ENCODE measurements around the gene EFCC1. TPM values are rescaled to one million over a fixed set of nuclear protein-coding genes. Genes with fewer than 3 reads are reported as not detected.
"Not testable (repeated sequence)": the region's sequence is repeated elsewhere in the genome, so short reads cannot be mapped to it uniquely, and the experiment has no call there.

EFCC1 gene
- polyA plus RNA-seq, 1 donor (not counting 4 experiments of a cell fraction or from before 2014, with no cell fraction given) = not detected

GRCh38 chr3:129069313-129070085, 68.4 kb downstream of the EFCC1 start:
- dilution Hi-C loops (cut with MboI; ENCODE audit: extremely low pct_ligation_motif_present, low sequenced_read_pairs) = loop anchor here (10.0 kb wide), 1 partner anchor 55 kb away; no protein-coding TSS in a partner anchor
- not testable (repeated sequence) for H3K27ac ChIP-seq (ENCODE audit: control insufficient read depth, insufficient read depth, low read length); H3K4me2 ChIP-seq (ENCODE audit: control insufficient read depth, extremely low read depth, insufficient read depth, low read depth, low read length); DNase-seq (ENCODE audit: low read depth, low spot score); H3K4me3 ChIP-seq (ENCODE audit: control insufficient read depth in 2 of 3, extremely low read depth in 1 of 3, insufficient read depth in 2 of 3, low read depth in 1 of 3, low read length in 3 of 3); H3K79me2 ChIP-seq (ENCODE audit: control insufficient read depth, insufficient read depth, low read length); H3K36me3 ChIP-seq (ENCODE audit: control insufficient read depth in 2 of 2, extremely low read depth in 1 of 2, insufficient read depth in 2 of 2, low read length in 2 of 2); H3K9me3 ChIP-seq (ENCODE audit: control insufficient read depth, low read depth, low read length); H4K20me1 ChIP-seq (ENCODE audit: control insufficient read depth, extremely low read depth, insufficient read depth, low read length); H3K9me1 ChIP-seq (ENCODE audit: control insufficient read depth, extremely low read depth, insufficient read depth, low read length); H3K4me1 ChIP-seq (ENCODE audit: control insufficient read depth, extremely low read depth, insufficient read depth, low read length); FAIRE-seq; H2AFZ ChIP-seq (ENCODE audit: control insufficient read depth, low read length); H3K9ac ChIP-seq (ENCODE audit: control insufficient read depth, extremely low read depth, insufficient read depth, low read length); H3K27me3 ChIP-seq (ENCODE audit: control insufficient read depth, extremely low read depth, insufficient read depth, low read length)

DNA sequence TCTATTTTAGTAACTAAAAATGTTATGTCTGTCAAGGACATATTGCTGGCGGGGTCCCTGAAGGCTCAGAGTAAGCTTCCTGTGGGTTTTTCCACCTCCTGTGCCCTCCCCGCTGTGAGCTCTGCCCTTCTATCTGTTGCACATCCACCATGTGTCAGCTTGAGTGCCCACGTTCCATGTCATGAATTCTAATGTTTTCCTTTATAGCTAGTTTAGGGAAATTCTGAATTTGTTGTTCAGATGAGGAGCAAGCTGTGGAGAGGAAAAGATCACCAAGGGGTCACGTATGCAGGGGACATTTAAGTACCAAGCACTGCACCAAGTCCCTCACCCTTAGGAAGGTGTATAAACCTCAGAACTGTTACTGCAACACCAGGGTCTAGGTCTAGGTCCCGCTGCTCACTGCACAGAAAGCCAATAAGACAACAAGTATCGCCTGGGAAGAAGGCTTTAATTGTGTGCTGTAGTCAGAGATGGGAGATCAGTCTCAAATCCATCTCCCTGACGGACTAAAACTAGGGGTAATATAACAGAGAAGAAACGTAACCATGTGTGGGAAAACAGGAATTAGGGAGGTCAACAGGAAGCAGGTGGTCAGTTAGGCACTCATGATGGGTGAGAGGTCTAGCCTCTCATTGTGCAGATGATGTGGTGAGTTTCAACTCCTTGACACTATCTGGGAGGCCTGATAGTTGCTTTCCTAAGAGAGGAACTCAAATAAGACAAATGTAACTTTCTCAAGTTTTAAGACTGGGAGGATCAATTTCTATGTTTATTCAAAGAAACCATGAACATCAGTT, 69.2 kb downstream of the EFCC1 start:
- Histone ChIP-seq H3K9me3 (ENCODE audit: control insufficient read depth, low read depth, low read length) (no peaks in the 10 kb centered on the region), H3K36me3 (ENCODE audit: control insufficient read depth in 2 of 2, extremely low read depth in 1 of 2, insufficient read depth in 2 of 2, low read length in 2 of 2) (no peaks in the 10 kb centered on the region), H2AFZ (ENCODE audit: control insufficient read depth, low read length) (no peak overlapping the region), H3K9me1 (ENCODE audit: control insufficient read depth, extremely low read depth, insufficient read depth, low read length) (no peaks in the 10 kb centered on the region), H3K9ac (ENCODE audit: control insufficient read depth, extremely low read depth, insufficient read depth, low read length) (no peak overlapping the region), H3K79me2 (ENCODE audit: control insufficient read depth, insufficient read depth, low read length) (no peaks in the 10 kb centered on the region), H3K27me3 (ENCODE audit: control insufficient read depth, extremely low read depth, insufficient read depth, low read length) (peaks cover 6% of the 10 kb centered on the region), H3K4me1 (ENCODE audit: control insufficient read depth, extremely low read depth, insufficient read depth, low read length) (no peaks in the 10 kb centered on the region), H3K4me2 (ENCODE audit: control insufficient read depth, extremely low read depth, insufficient read depth, low read depth, low read length) (no peak overlapping the region), H3K27ac (ENCODE audit: control insufficient read depth, insufficient read depth, low read length) (no peak overlapping the region), H3K4me3 (ENCODE audit: control insufficient read depth in 2 of 3, extremely low read depth in 1 of 3, insufficient read depth in 2 of 3, low read depth in 1 of 3, low read length in 3 of 3) (no peak overlapping the region), H4K20me1 (ENCODE audit: control insufficient read depth, extremely low read depth, insufficient read depth, low read length) (no peaks in the 10 kb centered on the region)
- FAIRE-seq (no peak), DNase-seq (ENCODE audit: low read depth, low spot score) (no peak)
- TF ChIP-seq, protein P1, sequence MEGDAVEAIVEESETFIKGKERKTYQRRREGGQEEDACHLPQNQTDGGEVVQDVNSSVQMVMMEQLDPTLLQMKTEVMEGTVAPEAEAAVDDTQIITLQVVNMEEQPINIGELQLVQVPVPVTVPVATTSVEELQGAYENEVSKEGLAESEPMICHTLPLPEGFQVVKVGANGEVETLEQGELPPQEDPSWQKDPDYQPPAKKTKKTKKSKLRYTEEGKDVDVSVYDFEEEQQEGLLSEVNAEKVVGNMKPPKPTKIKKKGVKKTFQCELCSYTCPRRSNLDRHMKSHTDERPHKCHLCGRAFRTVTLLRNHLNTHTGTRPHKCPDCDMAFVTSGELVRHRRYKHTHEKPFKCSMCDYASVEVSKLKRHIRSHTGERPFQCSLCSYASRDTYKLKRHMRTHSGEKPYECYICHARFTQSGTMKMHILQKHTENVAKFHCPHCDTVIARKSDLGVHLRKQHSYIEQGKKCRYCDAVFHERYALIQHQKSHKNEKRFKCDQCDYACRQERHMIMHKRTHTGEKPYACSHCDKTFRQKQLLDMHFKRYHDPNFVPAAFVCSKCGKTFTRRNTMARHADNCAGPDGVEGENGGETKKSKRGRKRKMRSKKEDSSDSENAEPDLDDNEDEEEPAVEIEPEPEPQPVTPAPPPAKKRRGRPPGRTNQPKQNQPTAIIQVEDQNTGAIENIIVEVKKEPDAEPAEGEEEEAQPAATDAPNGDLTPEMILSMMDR (optimal IDR thresholded peaks at IDR 0.05 in 1 of 3, IDR thresholded peaks at IDR 0.05 in 1 of 3, conservative IDR thresholded peaks at IDR 0.05 in 1 of 3; ENCODE audit: extremely low read depth in 1 of 3, insufficient read depth in 2 of 3, low read length in 3 of 3) = no peak
- TF ChIP-seq EZH2 (IDR thresholded peaks at IDR 0.05; ENCODE audit: low read length) = no peak
- dilution Hi-C loops (cut with MboI; ENCODE audit: extremely low pct_ligation_motif_present, low sequenced_read_pairs) = loop anchor here (10.0 kb wide), 1 partner anchor 55 kb away; no protein-coding TSS in a partner anchor
